GM19023 (cell line): ENCODE measurements around the gene SLC30A7.
"Not testable (repeated sequence)": the region's sequence is repeated elsewhere in the genome, so short reads cannot be mapped to it uniquely, and the experiment has no call there.

Experiments
- ATAC-seq: cut with Tn5 transposase; IDR thresholded peaks from one replicate; pipeline ENCODE4 v1.9.1; 2021; ENCODE audit warnings: mild to moderate bottlenecking, moderate library complexity; ENCODE audit not compliant: unreplicated experiment

The SLC30A7 gene

GRCh38 chr1:100889869-100890482, 5.9 kb upstream of the SLC30A7 start:
- ATAC-seq = not testable (repeated sequence)

- no peak for ATAC-seq
These were observed 4.5 kb upstream of the SLC30A7 start for GRCh38 chr1:100891380-100891779.

- ATAC-seq = no peak
These were observed 3.3 kb upstream of the SLC30A7 start for GRCh38 chr1:100892554-100892953.

GRCh38 chr1:100893718-100894117, 2.2 kb upstream of the SLC30A7 start:
- ATAC-seq = no peak

- peak; percentile 40 for ATAC-seq
These were observed 1.0 kb upstream of the SLC30A7 start, which contains the start of gene EXTL2 for GRCh38 chr1:100894603-100895539. Gene EXTL2, minus strand, starts transcription at chr1:100894842. Its CDS starts 6,085 bp downstream, at chr1:100888757.

GRCh38 chr1:100896481-100896982, 642 bp downstream of the SLC30A7 start:
- peak; percentile 41 for ATAC-seq

- ATAC-seq = no peak
These were observed 6.5 kb downstream of the SLC30A7 start for GRCh38 chr1:100902365-100902764.

- ATAC-seq = no peak
These were observed 7.9 kb downstream of the SLC30A7 start for GRCh38 chr1:100903777-100904176.

- ATAC-seq = no peak
These were observed 8.6 kb downstream of the SLC30A7 start for GRCh38 chr1:100904528-100904927.

- ATAC-seq = no peak
These were observed 9.3 kb downstream of the SLC30A7 start for GRCh38 chr1:100905181-100905580.

- no peak for ATAC-seq
These were observed 12.0 kb downstream of the SLC30A7 start for GRCh38 chr1:100907887-100908286.

- no peak for ATAC-seq
These were observed 13.1 kb downstream of the SLC30A7 start for GRCh38 chr1:100909018-100909417.

GRCh38 chr1:100912019-100912418, 16.1 kb downstream of the SLC30A7 start:
- ATAC-seq = no peak

GRCh38 chr1:100921110-100921706, 25.3 kb downstream of the SLC30A7 start:
- no peak for ATAC-seq

- no peak for ATAC-seq
These were observed 28.3 kb downstream of the SLC30A7 start for GRCh38 chr1:100924212-100924611.

- ATAC-seq = no peak
These were observed 29.1 kb downstream of the SLC30A7 start for GRCh38 chr1:100924991-100925390.

GRCh38 chr1:100926240-100926639, 30.4 kb downstream of the SLC30A7 start:
- no peak for ATAC-seq

- peak; percentile 40 for ATAC-seq
These were observed 31.4 kb downstream of the SLC30A7 start for GRCh38 chr1:100927276-100927675.

- no peak for ATAC-seq
These were observed 32.2 kb downstream of the SLC30A7 start for GRCh38 chr1:100928128-100928527.

GRCh38 chr1:100930494-100930893, 34.6 kb downstream of the SLC30A7 start:
- no peak for ATAC-seq

GRCh38 chr1:100931716-100932115, 35.8 kb downstream of the SLC30A7 start:
- ATAC-seq = no peak
